Stimulated activated naive B cell treated with anti-CD40 and anti-IgM and Interleukin-4, amounts not matched to agents 10 μg/mL and 1 μg/mL and 100 μg/mL, for 72 hours (primary cell): ENCODE data around the gene MAPKBP1.
A peak's percentile ranks its signal among the peaks of the same experiment; 100 is the strongest.

ENCODE experiments used
- ATAC-seq, 2 donors: fragments of 150-1000 bp; cut with Tn5 transposase; replicated peaks; 2 replicates each; pipeline ENCODE4 v1.10.0; 2021; ENCODE audit warnings: moderate library complexity in 1 of 2
- DNase-seq: peaks from one replicate; pipeline ENCODE4 v3.0.0; 2021
- H3K27ac Mint-ChIP-seq: one replicate; pipeline ENCODE4 v1.8.0; 2022; ENCODE audit warnings: mild to moderate bottlenecking, mixed read lengths
- H3K27me3 Mint-ChIP-seq, 2 donors: one replicate each; pipeline ENCODE4 v1.8.0; 2022; ENCODE audit warnings: mixed read lengths in 2 of 2
- H3K36me3 Mint-ChIP-seq, 2 donors: one replicate each; pipeline ENCODE4 v1.8.0; 2022; ENCODE audit warnings: mixed read lengths in 2 of 2, mild to moderate bottlenecking in 1 of 2
- H3K4me1 Mint-ChIP-seq, 2 donors: one replicate each; pipeline ENCODE4 v1.8.0; 2022; ENCODE audit warnings: mixed read lengths in 2 of 2, mild to moderate bottlenecking in 1 of 2
- H3K4me3 Mint-ChIP-seq, 2 donors: one replicate each; pipeline ENCODE4 v1.8.0; 2022; ENCODE audit warnings: mild to moderate bottlenecking in 2 of 2, mixed read lengths in 2 of 2, moderate library complexity in 1 of 2
- H3K9me3 Mint-ChIP-seq, 2 donors: one replicate each; pipeline ENCODE4 v1.8.0; 2022; ENCODE audit warnings: mixed read lengths in 2 of 2, mild to moderate bottlenecking in 1 of 2

MAPKBP1 gene

GRCh38 chr15:41874736-41875135, 100.5 kb downstream of the MAPKBP1 start:
- ATAC-seq (no peak), DNase-seq (no peak)
- Mint-ChIP-seq H3K4me3 (no peak overlapping the region), H3K27me3 (peaks cover 16 to 20% of the 10 kb centered on the region in 2 donors), H3K27ac (no peak overlapping the region), H3K36me3 (no peaks in the 10 kb centered on the region), H3K9me3 (no peaks in the 10 kb centered on the region), H3K4me1 (peaks cover 10 to 11% of the 10 kb centered on the region in 2 donors)

DNA sequence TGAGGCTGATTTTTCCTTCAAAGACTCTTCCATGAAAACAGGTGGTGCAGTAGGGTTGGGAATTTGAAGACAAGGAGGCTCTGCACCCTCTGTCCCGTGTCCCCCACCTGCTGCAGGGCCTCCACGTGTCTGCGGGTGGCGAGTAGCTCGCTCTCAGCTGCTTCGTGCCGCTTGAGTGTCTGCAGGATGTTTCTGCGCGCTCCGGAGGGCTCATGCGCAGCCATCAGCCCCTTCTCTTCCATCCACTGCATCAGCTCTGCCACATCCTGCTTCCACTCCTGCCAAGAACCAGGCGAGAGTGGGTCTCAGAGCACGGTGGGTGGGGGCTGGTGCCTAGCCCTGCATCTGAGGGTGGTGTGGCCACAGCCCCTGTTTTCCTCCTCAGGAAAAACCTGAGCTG, 101.7 kb downstream of the MAPKBP1 start:
- no peak overlapping the region for H3K4me3 Mint-ChIP-seq
- H3K4me1 Mint-ChIP-seq: peaks cover 10 to 13% of the 10 kb centered on the region in 2 donors
- no peaks in the 10 kb centered on the region for H3K36me3 Mint-ChIP-seq
- no peaks in the 10 kb centered on the region for H3K9me3 Mint-ChIP-seq
- no peak overlapping the region for H3K27ac Mint-ChIP-seq
- peak; percentile 21 to 56 for ATAC-seq
- DNase-seq: no peak
- peaks cover 28 to 29% of the 10 kb centered on the region in 2 donors for H3K27me3 Mint-ChIP-seq

DNA sequence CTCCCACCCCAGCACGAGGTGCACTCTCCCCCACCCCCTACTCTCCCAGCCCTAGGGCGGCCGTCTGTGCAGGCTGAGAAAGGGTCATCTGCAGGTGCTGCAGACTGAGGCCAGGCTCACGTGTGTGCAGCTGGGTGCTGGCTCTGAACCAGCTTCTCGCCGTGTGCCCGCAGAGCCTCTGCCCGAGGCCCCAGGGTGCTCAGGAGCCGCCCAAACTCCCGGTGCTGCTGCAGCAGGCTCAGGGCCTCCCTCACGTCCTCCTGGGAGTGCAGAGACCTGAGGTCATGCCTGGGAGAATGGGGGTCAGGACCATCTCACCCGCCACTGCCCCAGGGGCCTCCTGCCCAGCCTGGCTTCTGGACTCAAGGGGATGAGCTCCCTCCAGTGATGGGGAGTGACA, 102.4 kb downstream of the MAPKBP1 start:
- Mint-ChIP-seq H3K9me3 (no peaks in the 10 kb centered on the region), H3K4me1 (peaks cover 16 to 19% of the 10 kb centered on the region in 2 donors), H3K4me3 (no peak overlapping the region), H3K27ac (no peak overlapping the region), H3K36me3 (peaks cover 0 to 3% of the 10 kb centered on the region in 2 donors), H3K27me3 (peaks cover 34 to 35% of the 10 kb centered on the region in 2 donors)
- ATAC-seq: no peak
- DNase-seq: no peak
